ENCODE measurements around the gene COBL. TPM values are rescaled to one million over a fixed set of nuclear protein-coding genes. Genes with fewer than 3 reads are reported as not detected.

COBL gene
- total RNA-seq, 1 donor from 2014 or later, result 6.3 TPM

DNA sequence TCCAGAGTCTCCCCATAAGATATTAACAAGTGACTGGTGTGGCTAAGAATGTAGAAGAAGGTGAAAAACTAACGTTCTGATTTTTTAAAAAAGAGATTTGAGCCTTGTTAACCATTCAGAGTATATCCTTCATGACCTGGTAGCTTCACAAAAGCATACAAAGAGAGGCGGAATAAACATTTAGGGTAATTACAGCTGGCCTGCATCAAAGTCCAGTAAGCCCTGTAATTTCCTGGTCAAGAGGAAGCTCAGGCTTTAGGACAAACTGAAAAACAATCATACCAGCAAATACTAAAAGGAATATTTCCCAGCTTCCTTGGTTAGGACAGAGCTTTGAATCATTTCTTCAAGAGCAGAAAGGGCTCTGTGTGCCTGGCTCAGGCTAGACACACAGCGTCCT lies 165.2 kb downstream of the COBL start:
- no peak overlapping the region for H2AFZ ChIP-seq (replicated peaks)
- Mint-ChIP-seq H3K4me1 (no peaks in the 10 kb centered on the region), H3K9me3 (peaks cover 16% of the 10 kb centered on the region), H3K27me3 (ENCODE audit: insufficient read depth, low read depth) (peaks cover 3% of the 10 kb centered on the region), H3K36me3 (no peaks in the 10 kb centered on the region), H3K27ac (no peak overlapping the region), H3K4me3 (no peak overlapping the region)
- no peak overlapping the region for H3K4me2 ChIP-seq
- no peaks in the 10 kb centered on the region for H3K79me2 ChIP-seq (ENCODE audit: low read depth)
- TF ChIP-seq, protein P1, sequence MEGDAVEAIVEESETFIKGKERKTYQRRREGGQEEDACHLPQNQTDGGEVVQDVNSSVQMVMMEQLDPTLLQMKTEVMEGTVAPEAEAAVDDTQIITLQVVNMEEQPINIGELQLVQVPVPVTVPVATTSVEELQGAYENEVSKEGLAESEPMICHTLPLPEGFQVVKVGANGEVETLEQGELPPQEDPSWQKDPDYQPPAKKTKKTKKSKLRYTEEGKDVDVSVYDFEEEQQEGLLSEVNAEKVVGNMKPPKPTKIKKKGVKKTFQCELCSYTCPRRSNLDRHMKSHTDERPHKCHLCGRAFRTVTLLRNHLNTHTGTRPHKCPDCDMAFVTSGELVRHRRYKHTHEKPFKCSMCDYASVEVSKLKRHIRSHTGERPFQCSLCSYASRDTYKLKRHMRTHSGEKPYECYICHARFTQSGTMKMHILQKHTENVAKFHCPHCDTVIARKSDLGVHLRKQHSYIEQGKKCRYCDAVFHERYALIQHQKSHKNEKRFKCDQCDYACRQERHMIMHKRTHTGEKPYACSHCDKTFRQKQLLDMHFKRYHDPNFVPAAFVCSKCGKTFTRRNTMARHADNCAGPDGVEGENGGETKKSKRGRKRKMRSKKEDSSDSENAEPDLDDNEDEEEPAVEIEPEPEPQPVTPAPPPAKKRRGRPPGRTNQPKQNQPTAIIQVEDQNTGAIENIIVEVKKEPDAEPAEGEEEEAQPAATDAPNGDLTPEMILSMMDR (IDR thresholded peaks at IDR 0.05), result no peak
- TF ChIP-seq EZH2 (IDR thresholded peaks at IDR 0.05) (no peak), EZH2phosphoT487 (IDR thresholded peaks at IDR 0.05) (no peak)
- no peaks in the 10 kb centered on the region for H3K36me3 ChIP-seq
- H4K20me1 ChIP-seq (ENCODE audit: low read depth), result no peaks in the 10 kb centered on the region
- H3F3A ChIP-seq (ENCODE audit: low read depth), result no peaks in the 10 kb centered on the region
- DNase-seq (ENCODE audit: low spot score), result no peak
- no peaks in the 10 kb centered on the region for H3K4me1 ChIP-seq
- no peak overlapping the region for H3K4me3 ChIP-seq
- no peak overlapping the region for H3K9ac ChIP-seq
- no peaks in the 10 kb centered on the region for H3K27me3 ChIP-seq
- no peaks in the 10 kb centered on the region for H3K9me3 ChIP-seq (ENCODE audit: low read depth)
- H3K27ac ChIP-seq, result no peak overlapping the region

DNA sequence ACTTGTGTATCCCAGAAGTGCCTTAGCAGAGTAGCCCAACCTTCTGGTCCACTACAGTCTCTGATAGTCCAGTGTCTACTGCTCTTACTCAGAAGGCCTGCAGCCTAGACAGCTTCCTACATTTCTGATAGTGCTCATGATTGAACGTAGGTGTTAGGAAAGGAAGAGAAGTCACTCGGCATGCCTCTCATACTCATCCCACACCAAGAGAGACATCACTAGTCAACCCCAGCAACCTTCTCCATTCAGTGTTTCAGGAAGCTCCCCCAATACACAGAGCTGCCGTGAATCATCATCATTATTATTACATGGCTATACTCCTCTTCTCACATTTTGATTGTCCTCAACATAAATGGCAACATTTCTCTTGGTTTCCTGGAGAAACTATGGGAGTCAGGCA lies 166.4 kb downstream of the COBL start:
- H3K4me1 Mint-ChIP-seq, result no peaks in the 10 kb centered on the region
- peaks cover 16% of the 10 kb centered on the region for H3K9me3 Mint-ChIP-seq
- no peak for TF ChIP-seq EZH2 (IDR thresholded peaks at IDR 0.05)
- no peak for TF ChIP-seq EZH2phosphoT487 (IDR thresholded peaks at IDR 0.05)
- TF ChIP-seq, protein P1 (IDR thresholded peaks at IDR 0.05), result no peak
- Histone ChIP-seq H4K20me1 (ENCODE audit: low read depth) (no peaks in the 10 kb centered on the region), H3K4me1 (no peaks in the 10 kb centered on the region), H3K27ac (no peak overlapping the region), H2AFZ (replicated peaks) (no peak overlapping the region), H3F3A (ENCODE audit: low read depth) (no peaks in the 10 kb centered on the region), H3K4me3 (no peak overlapping the region), H3K79me2 (ENCODE audit: low read depth) (no peaks in the 10 kb centered on the region), H3K9ac (no peak overlapping the region), H3K36me3 (no peaks in the 10 kb centered on the region), H3K4me2 (no peak overlapping the region), H3K9me3 (ENCODE audit: low read depth) (no peaks in the 10 kb centered on the region), H3K27me3 (no peaks in the 10 kb centered on the region)
- no peak overlapping the region for H3K4me3 Mint-ChIP-seq
- no peaks in the 10 kb centered on the region for H3K36me3 Mint-ChIP-seq
- H3K27ac Mint-ChIP-seq, result no peak overlapping the region
- DNase-seq (ENCODE audit: low spot score), result no peak
- H3K27me3 Mint-ChIP-seq (ENCODE audit: insufficient read depth, low read depth), result peaks cover 5% of the 10 kb centered on the region

DNA sequence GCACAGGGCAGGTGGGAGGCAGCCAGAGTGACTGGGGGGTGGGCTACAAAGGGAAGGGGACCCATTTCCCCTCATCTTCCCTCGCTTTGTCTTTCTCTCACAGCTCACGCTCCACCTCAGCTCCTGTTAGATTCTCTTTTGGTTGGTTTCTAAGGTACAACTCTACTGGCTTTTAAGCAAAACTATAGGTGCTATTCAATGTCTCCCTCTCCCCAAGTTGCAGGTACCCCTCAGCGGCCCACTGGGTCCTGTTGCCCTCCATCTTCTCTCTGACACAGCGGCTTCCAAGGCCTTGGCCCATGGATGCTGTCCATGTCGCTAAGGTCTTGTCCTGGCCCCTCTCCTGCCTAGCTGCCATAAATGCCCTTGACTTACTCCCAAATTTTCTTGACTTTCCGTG lies 168.4 kb downstream of the COBL start:
- Histone ChIP-seq H3K27me3 (no peaks in the 10 kb centered on the region), H3K4me3 (no peak overlapping the region), H3K4me1 (no peaks in the 10 kb centered on the region), H3F3A (ENCODE audit: low read depth) (no peaks in the 10 kb centered on the region), H2AFZ (replicated peaks) (no peak overlapping the region), H4K20me1 (ENCODE audit: low read depth) (no peaks in the 10 kb centered on the region), H3K4me2 (no peak overlapping the region), H3K9ac (no peak overlapping the region), H3K36me3 (no peaks in the 10 kb centered on the region), H3K79me2 (ENCODE audit: low read depth) (no peaks in the 10 kb centered on the region), H3K9me3 (ENCODE audit: low read depth) (no peaks in the 10 kb centered on the region), H3K27ac (no peak overlapping the region)
- H3K27me3 Mint-ChIP-seq (ENCODE audit: insufficient read depth, low read depth), result peaks cover 5% of the 10 kb centered on the region
- peaks cover 16% of the 10 kb centered on the region for H3K9me3 Mint-ChIP-seq
- TF ChIP-seq, protein P1 (IDR thresholded peaks at IDR 0.05), result no peak
- TF ChIP-seq EZH2phosphoT487 (IDR thresholded peaks at IDR 0.05) (no peak), EZH2 (IDR thresholded peaks at IDR 0.05) (no peak)
- no peak overlapping the region for H3K4me3 Mint-ChIP-seq
- no peaks in the 10 kb centered on the region for H3K36me3 Mint-ChIP-seq
- H3K4me1 Mint-ChIP-seq, result no peaks in the 10 kb centered on the region
- DNase-seq (ENCODE audit: low spot score), result no peak
- no peak overlapping the region for H3K27ac Mint-ChIP-seq
